Testis (tissue), 2 donors: ENCODE measurements around the gene KCNQ1.

ENCODE experiments used
- CTCF ChIP-seq, 3 experiments: fragments of 450-650 bp in 2 of 3; fragments of 200-600 bp in 1 of 3; sonication (generic) in 1 of 3; IDR thresholded peaks; one replicate each; pipeline ENCODE4 v1.5.1; 2016 to 2019; ENCODE audit warnings: antibody characterized with exemption in 3 of 3, mild to moderate bottlenecking in 2 of 3, moderate library complexity in 1 of 3
- POLR2A ChIP-seq: fragments of 450-650 bp; IDR thresholded peaks from one replicate; pipeline ENCODE4 v1.6.1; 2017; ENCODE audit warnings: antibody characterized with exemption, mild to moderate bottlenecking, moderate library complexity

GRCh38 chr11:2426826-2427521 lies 17.8 kb upstream of the KCNQ1 start:
- no peak for TF ChIP-seq CTCF (IDR thresholded peaks at IDR 0.05)
- no peak for TF ChIP-seq POLR2A
